ENCODE results near the gene MMS19. TPM values are rescaled to one million over a fixed set of nuclear protein-coding genes. Genes with fewer than 3 reads are reported as not detected.

MMS19 gene
- total and polyA plus RNA-seq, 2 donors from 2014 or later: 49.7 to 56.1 TPM

- FAIRE-seq: no peak
- intact Hi-C loops (cut with DNase I): no loop called here
- Histone ChIP-seq H3K4me3 (ENCODE audit: low read length in 3 of 3) (no peak overlapping the region), H3K27ac (ENCODE audit: low read depth in 2 of 2, low read length in 2 of 2) (no peak overlapping the region), H3K9me3 (ENCODE audit: control insufficient read depth in 2 of 3, insufficient read depth in 1 of 3, low read length in 3 of 3) (no peaks in the 10 kb centered on the region), H3K27me3 (ENCODE audit: control insufficient read depth, insufficient read depth, low read length) (no peaks in the 10 kb centered on the region), H3K9ac (ENCODE audit: low read length in 3 of 3) (no peak overlapping the region), H3K36me3 (ENCODE audit: control insufficient read depth in 2 of 3, insufficient read depth in 3 of 3, low read length in 3 of 3) (no peaks in the 10 kb centered on the region), H3K4me1 (ENCODE audit: control insufficient read depth in 2 of 3, insufficient read depth in 2 of 3, low read depth in 1 of 3, low read length in 3 of 3) (peaks cover 0 to 6% (median 0%) of the 10 kb centered on the region in 3 donors)
- DNase-seq: peak in 1 of 5 donors; percentile 51
- TF ChIP-seq CTCF (IDR thresholded peaks at IDR 0.05; ENCODE audit: borderline replicate concordance, extremely low read depth, insufficient read depth): no peak
Observed at GRCh38 chr10:97511711-97512440, 13.7 kb upstream of the MMS19 start.

- DNase-seq (no peak), FAIRE-seq (no peak)
- Histone ChIP-seq H3K4me3 (ENCODE audit: low read length in 3 of 3) (no peak overlapping the region), H3K9me3 (ENCODE audit: control insufficient read depth in 2 of 3, insufficient read depth in 1 of 3, low read length in 3 of 3) (no peaks in the 10 kb centered on the region), H3K27me3 (ENCODE audit: control insufficient read depth, insufficient read depth, low read length) (no peaks in the 10 kb centered on the region), H3K36me3 (ENCODE audit: control insufficient read depth in 2 of 3, insufficient read depth in 3 of 3, low read length in 3 of 3) (no peaks in the 10 kb centered on the region), H3K9ac (ENCODE audit: low read length in 3 of 3) (no peak overlapping the region), H3K4me1 (ENCODE audit: control insufficient read depth in 2 of 3, insufficient read depth in 2 of 3, low read depth in 1 of 3, low read length in 3 of 3) (peaks cover 0 to 6% (median 0%) of the 10 kb centered on the region in 3 donors), H3K27ac (ENCODE audit: low read depth in 2 of 2, low read length in 2 of 2) (no peak overlapping the region)
- intact Hi-C loops (cut with DNase I): no loop called here
- TF ChIP-seq CTCF (IDR thresholded peaks at IDR 0.05; ENCODE audit: borderline replicate concordance, extremely low read depth, insufficient read depth): no peak
Observed at GRCh38 chr10:97510686-97511085, 12.5 kb upstream of the MMS19 start.

GRCh38 chr10:97509120-97509680 lies 11.0 kb upstream of the MMS19 start:
- TF ChIP-seq CTCF (IDR thresholded peaks at IDR 0.05; ENCODE audit: borderline replicate concordance, extremely low read depth, insufficient read depth): no peak

More at GRCh38 chr10:97509120-97509680, 11.0 kb upstream of the MMS19 start:
- H3K4me3 ChIP-seq (ENCODE audit: low read length in 3 of 3): no peak overlapping the region
- no peak overlapping the region for H3K27ac ChIP-seq (ENCODE audit: low read depth in 2 of 2, low read length in 2 of 2)
- peaks cover 0 to 3% (median 0%) of the 10 kb centered on the region in 3 donors for H3K4me1 ChIP-seq (ENCODE audit: control insufficient read depth in 2 of 3, insufficient read depth in 2 of 3, low read depth in 1 of 3, low read length in 3 of 3)
- H3K27me3 ChIP-seq (ENCODE audit: control insufficient read depth, insufficient read depth, low read length): no peaks in the 10 kb centered on the region
- intact Hi-C loops (cut with DNase I): no loop called here
- H3K36me3 ChIP-seq (ENCODE audit: control insufficient read depth in 2 of 3, insufficient read depth in 3 of 3, low read length in 3 of 3): no peaks in the 10 kb centered on the region
- FAIRE-seq (no peak), DNase-seq (no peak)
- no peak overlapping the region for H3K9ac ChIP-seq (ENCODE audit: low read length in 3 of 3)
- H3K9me3 ChIP-seq (ENCODE audit: control insufficient read depth in 2 of 3, insufficient read depth in 1 of 3, low read length in 3 of 3): no peaks in the 10 kb centered on the region
